B cell (primary cell): Measurements from ENCODE around the gene LAMC3. TPM values are rescaled to one million over a fixed set of nuclear protein-coding genes. Genes with fewer than 3 reads are reported as not detected.

Source experiments
- ATAC-seq: fragments of 200-7000 bp; cut with Tn5 transposase; one replicate; pipeline ENCODE4 v1.10.0; 2021; ENCODE audit warnings: low read depth, mild to moderate bottlenecking, moderate number of reproducible peaks, moderate library complexity
- CTCF ChIA-PET: fragments of 350-600 bp; sonication (Branson Sonifier 250); formaldehyde crosslinking; loops from one replicate; lab custom pipeline; 2021; ENCODE audit warnings: antibody characterized with exemption, inconsistent platforms; lab: Charles Lee
- POLR2A ChIA-PET: fragments of 350-600 bp; sonication (Branson Sonifier 250); formaldehyde crosslinking; loops from one replicate; lab custom pipeline; 2021; ENCODE audit warnings: antibody characterized with exemption; lab: Charles Lee
- DNase-seq: peaks from one replicate; pipeline ENCODE4 v3.0.0; 2013
- H2AFZ ChIP-seq: 2 replicates; pipeline ENCODE4 v1.6.1; 2012; ENCODE audit warnings: mild to moderate bottlenecking, low read depth, low read length; ENCODE audit not compliant: insufficient read depth, poor library complexity, severe bottlenecking
- H3K27ac ChIP-seq, 2 donors: 1 replicate in 1 of 2; 2 replicates in 1 of 2; pipeline ENCODE4 v1.5.1; 2012 to 2013; ENCODE audit warnings: low read length in 2 of 2, mild to moderate bottlenecking in 2 of 2, moderate library complexity in 1 of 2
- H3K27me3 ChIP-seq, 4 experiments: fragments of 200-600 bp in 1 of 4; sonication (generic) in 1 of 4; replicated peaks in 1 of 4; 1 replicate in 2 of 4; 2 replicates in 2 of 4; pipeline versions ENCODE4 v1.6.1 to v1.7.0; 2013 to 2016; ENCODE audit warnings: low read length in 3 of 4, mild to moderate bottlenecking in 2 of 4, mixed read lengths in 1 of 4, moderate library complexity in 1 of 4; ENCODE audit not compliant: insufficient read depth in 4 of 4, control insufficient read depth in 3 of 4; ENCODE audit errors: control extremely low read depth in 1 of 4
- H3K36me3 ChIP-seq, 2 experiments: replicated peaks in 1 of 2; 1 replicate in 1 of 2; 2 replicates in 1 of 2; pipeline versions ENCODE4 v1.6.1 to v1.7.1; 2013; ENCODE audit warnings: low read length in 1 of 2; ENCODE audit not compliant: insufficient read depth in 2 of 2, control insufficient read depth in 1 of 2; ENCODE audit errors: control extremely low read depth in 1 of 2, extremely low read depth in 1 of 2
- H3K4me1 ChIP-seq, 2 donors: fragments of 200-600 bp in 1 of 2; sonication (generic) in 1 of 2; 1 replicate in 1 of 2; 2 replicates in 1 of 2; pipeline versions ENCODE4 v1.5.1 to v1.6.1; 2013 to 2017; ENCODE audit warnings: low read length in 2 of 2; ENCODE audit not compliant: control insufficient read depth in 2 of 2, insufficient read depth in 2 of 2
- H3K4me2 ChIP-seq: replicated peaks from 2 replicates; pipeline ENCODE3; 2012; ENCODE audit warnings: mild to moderate bottlenecking, low read depth, low read length; ENCODE audit not compliant: poor library complexity, severe bottlenecking
- H3K4me3 ChIP-seq, 5 experiments: fragments of 200-600 bp in 1 of 5; sonication (generic) in 1 of 5; 1 replicate in 3 of 5; 2 replicates in 2 of 5; pipeline versions ENCODE4 v1.5.1 to v1.7.0; 2011 to 2016; ENCODE audit warnings: low read length in 4 of 5, mild to moderate bottlenecking in 4 of 5, low read depth in 2 of 5, control low read depth in 1 of 5, moderate library complexity in 1 of 5; ENCODE audit not compliant: insufficient read depth in 1 of 5; ENCODE audit errors: control extremely low read depth in 1 of 5, extremely low read depth in 1 of 5
- H3K79me2 ChIP-seq: fragments of 200-600 bp; sonication (generic); one replicate; pipeline ENCODE4 v1.6.0; 2016; ENCODE audit warnings: low read length; ENCODE audit not compliant: control insufficient read depth, insufficient read depth
- H3K9ac ChIP-seq: fragments of 200-600 bp; sonication (generic); 2 replicates; pipeline ENCODE4 v1.6.1; 2017; ENCODE audit warnings: mild to moderate bottlenecking, low read length, moderate library complexity
- H3K9me3 ChIP-seq, 3 donors: one replicate each; pipeline versions ENCODE4 v1.6.1 to v1.7.1; 2013; ENCODE audit warnings: low read length in 2 of 3; ENCODE audit not compliant: control insufficient read depth in 2 of 3, insufficient read depth in 1 of 3; ENCODE audit errors: control extremely low read depth in 1 of 3
- H4K20me1 ChIP-seq: 2 replicates; pipeline ENCODE4 v1.6.0; 2012; ENCODE audit warnings: mild to moderate bottlenecking, low read length; ENCODE audit not compliant: insufficient read depth, control insufficient read depth, poor library complexity, severe bottlenecking
- H3K27ac Mint-ChIP-seq: one replicate; pipeline ENCODE4 v1.8.0; 2021; ENCODE audit warnings: mixed read lengths
- H3K27me3 Mint-ChIP-seq: one replicate; pipeline ENCODE4 v1.8.0; 2021; ENCODE audit warnings: mixed read lengths
- H3K4me1 Mint-ChIP-seq: one replicate; pipeline ENCODE4 v1.8.0; 2021; ENCODE audit warnings: mixed read lengths
- H3K4me3 Mint-ChIP-seq: one replicate; pipeline ENCODE4 v1.8.0; 2021; ENCODE audit warnings: mixed read lengths
- H3K9me3 Mint-ChIP-seq: one replicate; pipeline ENCODE4 v1.8.0; 2022; ENCODE audit warnings: mixed read lengths; ENCODE audit not compliant: insufficient read depth
- EZH2 ChIP-seq: IDR thresholded peaks from 2 replicates; pipeline ENCODE4 v1.6.1; 2012; ENCODE audit warnings: borderline replicate concordance, low read depth, mild to moderate bottlenecking, moderate library complexity, low read length; ENCODE audit not compliant: insufficient read depth, poor library complexity, severe bottlenecking
- WGBS: methylation state at CpG from one replicate; pipeline ENCODE4 v1.1.5; 2013; ENCODE audit warnings: missing lambda C conversion rate; ENCODE audit not compliant: insufficient coverage; 5-methylcytosine and 5-hydroxymethylcytosine counted together
- intact Hi-C: fragments of 100-400 bp; cut with micrococcal nuclease; formaldehyde crosslinking; loops from one replicate; pipeline ENCODE4 v1.10.0; 2022
- polyA plus RNA-seq: library from polyadenylated mRNA; depleted of rRNA; stranded (reverse); fragments of >200 nt; gene quantifications from 2 replicates; pipeline ENCODE4 v1.2.3, GENCODE V29; 2012
- total RNA-seq, 2 donors: library from RNA; stranded (reverse); fragments of 120-200 nt in 1 of 2; gene quantifications; 1 replicate in 1 of 2; 2 replicates in 1 of 2; pipeline versions ENCODE4 v1.2.3 to v1.2.4, GENCODE V29; 2013 to 2022
- TF ChIP-seq, protein P1 (sequence below): fragments of 200-600 bp; IDR thresholded peaks from one replicate; pipeline ENCODE4 v1.8.0; 2022; ENCODE audit warnings: antibody characterized with exemption, mild to moderate bottlenecking

Gene LAMC3
- total and polyA plus RNA-seq, 2 donors (not counting 1 experiment from before 2014, with no cell fraction given): 0.25 to 0.45 TPM

DNA sequence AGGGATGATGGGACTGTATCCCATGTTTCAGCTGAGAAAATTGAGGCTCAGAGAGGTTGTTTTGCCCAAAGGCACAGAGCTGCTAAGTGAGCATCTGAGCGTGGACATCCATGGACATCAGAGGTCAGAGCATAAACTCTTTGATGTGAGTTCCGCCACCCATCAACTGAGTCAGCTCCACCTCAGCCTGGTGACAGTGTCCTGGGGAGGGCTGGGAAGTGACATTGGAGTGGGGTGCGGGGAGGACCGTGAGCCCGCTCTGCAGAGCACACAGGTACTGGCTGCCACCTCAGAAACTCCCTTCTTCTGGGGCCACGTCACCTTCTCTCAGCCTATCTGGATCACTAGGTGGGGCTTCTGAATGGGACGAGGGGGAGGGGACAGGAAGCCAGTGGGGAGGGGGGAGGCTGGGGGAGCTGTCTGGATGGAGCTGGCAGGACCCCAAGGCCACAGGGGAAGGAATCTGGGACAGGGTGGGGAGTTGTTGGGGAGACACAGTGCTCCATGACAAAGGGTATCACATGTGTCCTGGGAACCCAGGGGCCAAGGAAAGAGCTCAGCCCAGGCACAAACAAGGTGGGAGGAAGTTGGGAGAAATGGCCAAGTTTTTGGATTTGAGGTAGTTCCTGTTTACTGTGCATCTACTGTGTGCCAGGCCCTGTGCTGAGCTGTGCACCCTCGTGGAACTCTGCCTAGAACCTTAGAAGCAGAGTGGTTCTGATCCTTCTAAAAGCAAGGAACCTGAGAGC is 2.5 kb downstream of the LAMC3 start:
- H3K4me3 Mint-ChIP-seq: no peak overlapping the region
- Histone ChIP-seq H3K4me3 (no peak overlapping the region), H4K20me1 (no peaks in the 10 kb centered on the region), H3K9me3 (no peaks in the 10 kb centered on the region), H3K27me3 (peaks cover 0 to 31% (median 5%) of the 10 kb centered on the region in 4 experiments), H3K27ac (no peak overlapping the region), H3K9ac (no peak overlapping the region), H3K4me1 (peaks cover 0 to 4% of the 10 kb centered on the region in 2 donors), H3K4me2 (no peak overlapping the region), H2AFZ (no peak overlapping the region), H3K36me3 (no peaks in the 10 kb centered on the region), H3K79me2 (no peaks in the 10 kb centered on the region)
- H3K27ac Mint-ChIP-seq: no peak overlapping the region
- WGBS: 43% methylated on average over 4 of the region's 8 CpGs
- H3K9me3 Mint-ChIP-seq: no peaks in the 10 kb centered on the region
- CTCF ChIA-PET: interaction anchor here (2.4 kb wide), 1 partner anchor 35 kb away, joined by 6 read pairs; no protein-coding TSS in a partner anchor
- peaks cover 3% of the 10 kb centered on the region for H3K4me1 Mint-ChIP-seq
- intact Hi-C loops: no loop called here
- DNase-seq (no peak), ATAC-seq (no peak)
- H3K27me3 Mint-ChIP-seq: peaks cover 23% of the 10 kb centered on the region
- TF ChIP-seq EZH2: no peak
- TF ChIP-seq, protein P1, sequence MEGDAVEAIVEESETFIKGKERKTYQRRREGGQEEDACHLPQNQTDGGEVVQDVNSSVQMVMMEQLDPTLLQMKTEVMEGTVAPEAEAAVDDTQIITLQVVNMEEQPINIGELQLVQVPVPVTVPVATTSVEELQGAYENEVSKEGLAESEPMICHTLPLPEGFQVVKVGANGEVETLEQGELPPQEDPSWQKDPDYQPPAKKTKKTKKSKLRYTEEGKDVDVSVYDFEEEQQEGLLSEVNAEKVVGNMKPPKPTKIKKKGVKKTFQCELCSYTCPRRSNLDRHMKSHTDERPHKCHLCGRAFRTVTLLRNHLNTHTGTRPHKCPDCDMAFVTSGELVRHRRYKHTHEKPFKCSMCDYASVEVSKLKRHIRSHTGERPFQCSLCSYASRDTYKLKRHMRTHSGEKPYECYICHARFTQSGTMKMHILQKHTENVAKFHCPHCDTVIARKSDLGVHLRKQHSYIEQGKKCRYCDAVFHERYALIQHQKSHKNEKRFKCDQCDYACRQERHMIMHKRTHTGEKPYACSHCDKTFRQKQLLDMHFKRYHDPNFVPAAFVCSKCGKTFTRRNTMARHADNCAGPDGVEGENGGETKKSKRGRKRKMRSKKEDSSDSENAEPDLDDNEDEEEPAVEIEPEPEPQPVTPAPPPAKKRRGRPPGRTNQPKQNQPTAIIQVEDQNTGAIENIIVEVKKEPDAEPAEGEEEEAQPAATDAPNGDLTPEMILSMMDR: no peak
- POLR2A ChIA-PET: no interaction called here

DNA sequence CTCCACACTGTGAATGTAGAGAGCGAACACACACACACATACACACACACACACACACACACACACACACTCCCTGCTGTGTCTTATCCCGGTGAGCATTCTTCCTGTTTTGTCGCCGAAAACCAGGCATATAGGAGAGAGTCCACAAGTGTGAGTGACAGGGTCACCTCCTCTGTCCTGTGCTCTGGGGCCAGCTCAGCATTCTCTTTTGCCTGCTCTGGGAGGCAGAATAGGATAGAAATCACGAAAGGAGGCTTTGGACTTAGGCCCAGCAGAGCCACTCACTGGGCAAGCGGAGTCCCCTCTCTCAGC is 3.0 kb downstream of the LAMC3 start:
- Mint-ChIP-seq H3K4me3 (no peak overlapping the region), H3K4me1 (peaks cover 3% of the 10 kb centered on the region), H3K9me3 (no peaks in the 10 kb centered on the region), H3K27ac (no peak overlapping the region), H3K27me3 (peaks cover 23% of the 10 kb centered on the region)
- ChIA-PET POLR2A (no interaction called here), CTCF (interaction anchor here (2.4 kb wide), 1 partner anchor 35 kb away, joined by 6 read pairs; no protein-coding TSS in a partner anchor)
- H3K27ac ChIP-seq: no peak overlapping the region
- ATAC-seq: no peak
- H3K4me3 ChIP-seq: no peak overlapping the region
- peaks cover 0 to 4% of the 10 kb centered on the region in 2 donors for H3K4me1 ChIP-seq
- H4K20me1 ChIP-seq: no peaks in the 10 kb centered on the region
- H3K27me3 ChIP-seq: peaks cover 0 to 31% (median 5%) of the 10 kb centered on the region in 4 experiments
- intact Hi-C loops: no loop called here
- no peaks in the 10 kb centered on the region for H3K36me3 ChIP-seq
- no peak for DNase-seq
- WGBS: 48% methylated on average over 5 of the region's 6 CpGs
- H3K9ac ChIP-seq: no peak overlapping the region
- H3K9me3 ChIP-seq: no peaks in the 10 kb centered on the region
- H3K4me2 ChIP-seq: no peak overlapping the region
- H2AFZ ChIP-seq: no peak overlapping the region
- no peak for TF ChIP-seq EZH2
- TF ChIP-seq, protein P1: no peak
- H3K79me2 ChIP-seq: no peaks in the 10 kb centered on the region
